CD14-positive monocyte (primary cell): ENCODE data around the gene CLK4. TPM values are rescaled to one million over a fixed set of nuclear protein-coding genes. Genes with fewer than 3 reads are reported as not detected.

Experiments used
- DNase-seq, 3 donors: peaks; one replicate each; pipeline ENCODE4 v3.0.0-alpha.2; 2011 to 2022
- H2AFZ ChIP-seq: 2 replicates; pipeline ENCODE4 v1.6.0; 2012; ENCODE audit warnings: mild to moderate bottlenecking, low read depth, low read length, inconsistent platforms; ENCODE audit not compliant: insufficient read depth, poor library complexity, severe bottlenecking
- H3K27ac ChIP-seq, 2 donors: 1 replicate in 1 of 2; 2 replicates in 1 of 2; pipeline ENCODE4 v1.5.1; 2012 to 2013; ENCODE audit warnings: low read length in 2 of 2, control low read depth in 1 of 2, inconsistent platforms in 1 of 2, low read depth in 1 of 2, mild to moderate bottlenecking in 1 of 2
- H3K27me3 ChIP-seq, 2 donors: one replicate each; pipeline versions ENCODE4 v1.6.0 to v1.6.1; 2011 to 2013; ENCODE audit warnings: low read length in 2 of 2; ENCODE audit not compliant: control insufficient read depth in 2 of 2, insufficient read depth in 2 of 2
- H3K36me3 ChIP-seq, 2 donors: replicated peaks in 1 of 2; 1 replicate in 1 of 2; 2 replicates in 1 of 2; pipeline versions ENCODE4 v1.5.1 to v1.6.1; 2012 to 2013; ENCODE audit warnings: low read length in 2 of 2, control low read depth in 1 of 2, inconsistent platforms in 1 of 2, mild to moderate bottlenecking in 1 of 2; ENCODE audit not compliant: insufficient read depth in 2 of 2, control insufficient read depth in 1 of 2
- H3K4me1 ChIP-seq, 2 donors: 1 replicate in 1 of 2; 2 replicates in 1 of 2; pipeline versions ENCODE4 v1.5.1 to v1.6.1; 2012 to 2013; ENCODE audit warnings: low read length in 2 of 2, control low read depth in 1 of 2, inconsistent platforms in 1 of 2, mild to moderate bottlenecking in 1 of 2, moderate library complexity in 1 of 2; ENCODE audit not compliant: insufficient read depth in 2 of 2, control insufficient read depth in 1 of 2
- H3K4me2 ChIP-seq: replicated peaks from 2 replicates; pipeline ENCODE3; 2012; ENCODE audit warnings: low read length, moderate library complexity, mild to moderate bottlenecking; ENCODE audit not compliant: poor library complexity, severe bottlenecking; ENCODE audit errors: extremely low read depth
- H3K4me3 ChIP-seq, 3 experiments: fragments of 200-600 bp in 1 of 3; sonication (generic) in 1 of 3; replicated peaks in 1 of 3; 1 replicate in 2 of 3; 2 replicates in 1 of 3; pipeline ENCODE4 v1.5.1; 2011 to 2013; ENCODE audit warnings: low read length in 3 of 3, mild to moderate bottlenecking in 3 of 3, control low read depth in 2 of 3, low read depth in 2 of 3, inconsistent platforms in 1 of 3, moderate library complexity in 1 of 3
- H3K79me2 ChIP-seq: 2 replicates; pipeline ENCODE4 v1.6.0; 2012; ENCODE audit warnings: mild to moderate bottlenecking, control low read depth, inconsistent platforms, low read length, moderate library complexity; ENCODE audit not compliant: insufficient read depth
- H3K9ac ChIP-seq: 2 replicates; pipeline ENCODE4 v1.6.0; 2017; ENCODE audit warnings: low read length, mild to moderate bottlenecking; ENCODE audit not compliant: insufficient read depth, poor library complexity, severe bottlenecking
- H3K9me3 ChIP-seq, 2 donors: replicated peaks in 1 of 2; 1 replicate in 1 of 2; 2 replicates in 1 of 2; pipeline versions ENCODE4 v1.5.1 to v1.6.1; 2012 to 2013; ENCODE audit warnings: low read length in 2 of 2, control low read depth in 1 of 2; ENCODE audit not compliant: control insufficient read depth in 1 of 2, insufficient read depth in 1 of 2
- H4K20me1 ChIP-seq: 2 replicates; pipeline ENCODE4 v1.6.0; 2012; ENCODE audit warnings: mild to moderate bottlenecking, low read length, control low read depth, moderate library complexity; ENCODE audit not compliant: insufficient read depth
- H3K27ac Mint-ChIP-seq, 7 donors: one replicate each; pipeline ENCODE4 v1.8.0; 2020; ENCODE audit warnings: mild to moderate bottlenecking in 7 of 7, mixed read lengths in 7 of 7, moderate library complexity in 6 of 7, inconsistent platforms in 2 of 7
- H3K27me3 Mint-ChIP-seq, 3 donors: one replicate each; pipeline ENCODE4 v1.8.0; 2021 to 2022; ENCODE audit warnings: low read depth in 3 of 3, mild to moderate bottlenecking in 3 of 3, mixed read lengths in 3 of 3, moderate library complexity in 3 of 3, inconsistent platforms in 1 of 3
- H3K36me3 Mint-ChIP-seq, 2 donors: one replicate each; pipeline ENCODE4 v1.8.0; 2020; ENCODE audit warnings: mixed read lengths in 2 of 2, inconsistent platforms in 1 of 2, mild to moderate bottlenecking in 1 of 2
- H3K4me1 Mint-ChIP-seq: one replicate; pipeline ENCODE4 v1.8.0; 2020; ENCODE audit warnings: mild to moderate bottlenecking, mixed read lengths
- H3K4me3 Mint-ChIP-seq, 2 donors: one replicate each; pipeline ENCODE4 v1.8.0; 2020; ENCODE audit warnings: mild to moderate bottlenecking in 2 of 2, mixed read lengths in 2 of 2, moderate library complexity in 1 of 2
- H3K9me3 Mint-ChIP-seq, 7 donors: one replicate each; pipeline ENCODE4 v1.8.0; 2020 to 2022; ENCODE audit warnings: mixed read lengths in 7 of 7, mild to moderate bottlenecking in 6 of 7, moderate library complexity in 6 of 7, inconsistent platforms in 2 of 7
- WGBS: methylation state at CpG from one replicate; pipeline ENCODE4 v1.1.5; 2013; ENCODE audit warnings: missing lambda C conversion rate; ENCODE audit not compliant: insufficient coverage; 5-methylcytosine and 5-hydroxymethylcytosine counted together
- intact Hi-C, 2 donors: fragments of 100-400 bp; cut with micrococcal nuclease; formaldehyde crosslinking; loops; one replicate each; pipeline versions ENCODE4 v1.15.0 to v1.15.1; 2023
- polyA plus RNA-seq, 3 donors: library from polyadenylated mRNA; depleted of rRNA in 1 of 3; unstranded in 2 of 3; stranded (reverse) in 1 of 3; fragments of 300-500 nt in 2 of 3; fragments of >200 nt in 1 of 3; fragmentation: Illumina TruSeq in 2 of 3; gene quantifications; 1 replicate in 2 of 3; 2 replicates in 1 of 3; pipeline ENCODE4 v1.2.3, GENCODE V29; 2012 to 2021
- TF ChIP-seq, protein P1 (sequence below): fragments of 200-600 bp; IDR thresholded peaks from one replicate; pipeline ENCODE4 v1.8.0; 2022; ENCODE audit warnings: antibody characterized with exemption, mild to moderate bottlenecking

The CLK4 gene
- polyA plus RNA-seq, 3 donors, result 3.0 to 46.9 (median 4.9) TPM

GRCh38 chr5:178637356-178638074 is 10.7 kb upstream of the CLK4 start:
- Mint-ChIP-seq H3K36me3 (no peaks in the 10 kb centered on the region), H3K9me3 (peaks cover 17 to 37% (median 25%) of the 10 kb centered on the region in 7 donors), H3K27ac (peak overlapping the region in 6 of 7 donors; percentile 72 to 94 (median 88)), H3K4me1 (peaks cover 11% of the 10 kb centered on the region), H3K27me3 (peaks cover 6 to 9% (median 8%) of the 10 kb centered on the region in 3 donors), H3K4me3 (no peak overlapping the region)
- Histone ChIP-seq H3K27ac (peak overlapping the region; percentile 50 to 88), H3K27me3 (no peaks in the 10 kb centered on the region), H3K4me1 (peaks cover 15 to 17% of the 10 kb centered on the region in 2 donors), H4K20me1 (no peaks in the 10 kb centered on the region), H3K9ac (peak overlapping the region; percentile 2), H3K4me2 (peak overlapping the region; percentile 21), H3K79me2 (no peaks in the 10 kb centered on the region), H3K36me3 (no peaks in the 10 kb centered on the region), H3K9me3 (peaks cover 14 to 16% of the 10 kb centered on the region in 2 donors), H3K4me3 (no peak overlapping the region), H2AFZ (peak overlapping the region; percentile 80)
- intact Hi-C loops, result no loop called here
- TF ChIP-seq, protein P1, sequence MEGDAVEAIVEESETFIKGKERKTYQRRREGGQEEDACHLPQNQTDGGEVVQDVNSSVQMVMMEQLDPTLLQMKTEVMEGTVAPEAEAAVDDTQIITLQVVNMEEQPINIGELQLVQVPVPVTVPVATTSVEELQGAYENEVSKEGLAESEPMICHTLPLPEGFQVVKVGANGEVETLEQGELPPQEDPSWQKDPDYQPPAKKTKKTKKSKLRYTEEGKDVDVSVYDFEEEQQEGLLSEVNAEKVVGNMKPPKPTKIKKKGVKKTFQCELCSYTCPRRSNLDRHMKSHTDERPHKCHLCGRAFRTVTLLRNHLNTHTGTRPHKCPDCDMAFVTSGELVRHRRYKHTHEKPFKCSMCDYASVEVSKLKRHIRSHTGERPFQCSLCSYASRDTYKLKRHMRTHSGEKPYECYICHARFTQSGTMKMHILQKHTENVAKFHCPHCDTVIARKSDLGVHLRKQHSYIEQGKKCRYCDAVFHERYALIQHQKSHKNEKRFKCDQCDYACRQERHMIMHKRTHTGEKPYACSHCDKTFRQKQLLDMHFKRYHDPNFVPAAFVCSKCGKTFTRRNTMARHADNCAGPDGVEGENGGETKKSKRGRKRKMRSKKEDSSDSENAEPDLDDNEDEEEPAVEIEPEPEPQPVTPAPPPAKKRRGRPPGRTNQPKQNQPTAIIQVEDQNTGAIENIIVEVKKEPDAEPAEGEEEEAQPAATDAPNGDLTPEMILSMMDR, result no peak
- WGBS, result 17% methylated on average over 4 of the region's 9 CpGs
- DNase-seq, result peak; percentile 52 to 59 (median 54)

GRCh38 chr5:178632285-178632684 is 5.4 kb upstream of the CLK4 start:
- intact Hi-C loops, result no loop called here
- no peak overlapping the region for H3K4me2 ChIP-seq
- DNase-seq, result peak in 2 of 3 donors; percentile 32 to 55
- no peaks in the 10 kb centered on the region for H3K36me3 ChIP-seq
- Mint-ChIP-seq H3K27me3 (peaks cover 4 to 8% (median 7%) of the 10 kb centered on the region in 3 donors), H3K4me3 (no peak overlapping the region), H3K9me3 (peaks cover 10 to 27% (median 19%) of the 10 kb centered on the region in 7 donors), H3K4me1 (peaks cover 5% of the 10 kb centered on the region), H3K36me3 (peaks cover 0 to 4% of the 10 kb centered on the region in 2 donors), H3K27ac (peak overlapping the region in 1 of 7 donors; percentile 52)
- H4K20me1 ChIP-seq, result no peaks in the 10 kb centered on the region
- H3K79me2 ChIP-seq, result no peaks in the 10 kb centered on the region
- TF ChIP-seq, protein P1, result no peak
- H3K9me3 ChIP-seq, result peaks cover 13 to 14% of the 10 kb centered on the region in 2 donors
- H2AFZ ChIP-seq, result no peak overlapping the region
- no peak overlapping the region for H3K27ac ChIP-seq
- no CpG with 5 or more reads among the region's 4 CpGs for WGBS
- peaks cover 8% of the 10 kb centered on the region in 2 donors for H3K4me1 ChIP-seq
- no peak overlapping the region for H3K4me3 ChIP-seq
- H3K27me3 ChIP-seq, result no peaks in the 10 kb centered on the region
- H3K9ac ChIP-seq, result no peak overlapping the region
